ENCODE results near the gene P3H3.

GRCh38 chr12:6846316-6846869 lies 18.2 kb downstream of the P3H3 start:
- TF ChIP-seq CTCF (IDR thresholded peaks at IDR 0.05) (no peak), POLR2AphosphoS5 (IDR thresholded peaks at IDR 0.05) (no peak), POLR2A (IDR thresholded peaks at IDR 0.05) (no peak)

Measured in breast epithelium (tissue), 3 donors.